GM10847 (cell line): ENCODE data around the gene TIMP3.

ENCODE experiments used
- POLR2A ChIP-seq: IDR thresholded peaks from 2 replicates; pipeline ENCODE4 v1.6.1; 2011; ENCODE audit not compliant: insufficient read length; ENCODE audit errors: extremely low read depth

Gene TIMP3

GRCh38 chr22:32776802-32777201 lies 24.7 kb upstream of the TIMP3 start:
- no peak for TF ChIP-seq POLR2A

GRCh38 chr22:32777987-32778386 lies 23.5 kb upstream of the TIMP3 start:
- no peak for TF ChIP-seq POLR2A

- TF ChIP-seq POLR2A: no peak
These were observed 20.7 kb upstream of the TIMP3 start for GRCh38 chr22:32780726-32781310.

GRCh38 chr22:32781695-32782094 lies 19.8 kb upstream of the TIMP3 start:
- no peak for TF ChIP-seq POLR2A

- no peak for TF ChIP-seq POLR2A
These were observed 16.0 kb upstream of the TIMP3 start for GRCh38 chr22:32785321-32786026.

- TF ChIP-seq POLR2A: no peak
These were observed 15.5 kb upstream of the TIMP3 start for GRCh38 chr22:32786027-32786418.

GRCh38 chr22:32788904-32789624 lies 12.4 kb upstream of the TIMP3 start:
- no peak for TF ChIP-seq POLR2A

- no peak for TF ChIP-seq POLR2A
These were observed 11.5 kb upstream of the TIMP3 start for GRCh38 chr22:32789797-32790620.

GRCh38 chr22:32791056-32791455 lies 10.4 kb upstream of the TIMP3 start:
- TF ChIP-seq POLR2A: no peak

- TF ChIP-seq POLR2A: no peak
These were observed 10.0 kb upstream of the TIMP3 start for GRCh38 chr22:32791485-32791884.

GRCh38 chr22:32793589-32793988 lies 7.9 kb upstream of the TIMP3 start:
- no peak for TF ChIP-seq POLR2A

GRCh38 chr22:32794449-32795213 lies 6.9 kb upstream of the TIMP3 start:
- no peak for TF ChIP-seq POLR2A

GRCh38 chr22:32795214-32795596 lies 6.3 kb upstream of the TIMP3 start:
- no peak for TF ChIP-seq POLR2A

- no peak for TF ChIP-seq POLR2A
These were observed 4.5 kb upstream of the TIMP3 start for GRCh38 chr22:32796865-32797573.

GRCh38 chr22:32799496-32799895 lies 2.0 kb upstream of the TIMP3 start:
- TF ChIP-seq POLR2A: no peak
